Fibroblast of skin of abdomen (primary cell): Measurements from ENCODE around the gene SEMA3G.
A peak's percentile ranks its signal among the peaks of the same experiment; 100 is the strongest.

ENCODE experiments used
- DNase-seq: peaks from one replicate; pipeline ENCODE4 v3.0.0-alpha.2; 2013

The SEMA3G gene

DNA sequence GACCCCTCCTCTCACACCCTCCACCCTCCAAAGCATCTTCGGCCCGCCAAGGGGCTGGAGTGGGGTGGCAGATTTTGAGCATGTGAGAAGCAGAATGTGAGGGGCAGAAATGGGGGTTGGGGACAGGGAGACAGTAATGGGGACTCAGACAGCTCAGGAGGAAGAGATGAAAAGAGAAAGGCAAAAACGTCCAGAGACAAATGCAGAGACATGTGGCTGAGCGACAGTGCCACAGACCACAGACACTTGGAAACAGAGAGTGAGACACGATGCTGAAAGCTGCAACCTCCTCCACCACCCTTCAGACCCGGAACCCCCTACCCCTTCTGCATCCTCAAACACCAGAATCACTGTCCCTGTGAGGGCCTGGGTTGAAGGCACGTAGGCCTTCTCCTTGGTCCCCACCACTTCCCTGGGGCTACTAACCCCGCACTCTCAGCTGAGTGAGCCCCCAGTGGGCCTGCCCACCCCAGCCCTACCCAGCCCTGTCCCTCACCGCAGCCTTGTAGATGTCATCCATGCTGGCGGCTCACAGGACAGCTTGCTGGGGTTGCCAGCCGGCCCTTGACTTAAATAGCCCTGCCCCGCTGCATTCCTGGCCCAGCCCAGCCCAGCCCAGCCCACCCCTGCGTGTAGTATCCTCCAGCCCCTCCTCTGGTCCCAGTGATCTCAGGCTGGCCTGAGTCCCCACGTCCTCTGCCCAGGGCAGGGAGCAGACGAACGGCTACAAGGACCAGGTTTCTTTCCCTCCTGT, 8.8 kb upstream of the SEMA3G start, which contains the start of gene TNNC1:
TNNC1 (minus strand) TSS at position 546 of the 754 bp plus-strand sequence; CDS start at position 520, 26 bp downstream.
- DNase-seq, result no peak

DNA sequence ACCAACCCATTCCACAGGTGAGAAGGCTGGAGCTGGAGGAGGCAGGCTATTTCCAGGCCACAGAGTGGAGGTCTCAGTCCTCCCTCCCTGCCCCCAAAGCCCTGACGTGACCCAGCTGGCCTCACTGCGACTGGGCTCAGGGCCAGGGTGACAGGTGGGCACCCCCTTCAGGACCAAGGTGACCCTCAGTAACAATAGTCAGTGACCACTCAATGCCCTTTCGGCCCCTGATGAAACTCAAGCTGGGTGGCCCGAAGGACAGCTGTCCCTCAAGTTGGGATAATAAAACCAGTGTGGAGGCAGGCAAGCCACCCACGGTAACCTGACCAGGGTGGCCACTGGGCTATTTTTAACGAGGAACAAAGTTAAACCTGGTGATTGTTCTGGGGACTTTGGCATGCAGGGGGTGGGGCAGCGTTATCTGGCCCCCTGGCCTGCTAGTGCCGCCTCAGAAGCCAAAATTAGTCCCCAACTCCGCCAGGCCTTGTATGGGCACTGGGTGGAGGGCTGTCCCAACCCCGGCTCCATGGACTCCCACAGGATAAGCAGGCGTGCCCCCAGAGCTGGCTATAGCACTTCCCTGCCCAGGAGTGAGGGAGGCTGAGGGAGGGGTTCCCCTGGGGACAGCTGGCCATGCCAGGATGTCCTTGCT, 7.8 kb upstream of the SEMA3G start:
- no peak for DNase-seq

- DNase-seq, result no peak
These were observed 7.2 kb upstream of the SEMA3G start for GRCh38 chr3:52452126-52452525.

- no peak for DNase-seq
These were observed 6.6 kb upstream of the SEMA3G start for GRCh38 chr3:52451237-52452083.

DNA sequence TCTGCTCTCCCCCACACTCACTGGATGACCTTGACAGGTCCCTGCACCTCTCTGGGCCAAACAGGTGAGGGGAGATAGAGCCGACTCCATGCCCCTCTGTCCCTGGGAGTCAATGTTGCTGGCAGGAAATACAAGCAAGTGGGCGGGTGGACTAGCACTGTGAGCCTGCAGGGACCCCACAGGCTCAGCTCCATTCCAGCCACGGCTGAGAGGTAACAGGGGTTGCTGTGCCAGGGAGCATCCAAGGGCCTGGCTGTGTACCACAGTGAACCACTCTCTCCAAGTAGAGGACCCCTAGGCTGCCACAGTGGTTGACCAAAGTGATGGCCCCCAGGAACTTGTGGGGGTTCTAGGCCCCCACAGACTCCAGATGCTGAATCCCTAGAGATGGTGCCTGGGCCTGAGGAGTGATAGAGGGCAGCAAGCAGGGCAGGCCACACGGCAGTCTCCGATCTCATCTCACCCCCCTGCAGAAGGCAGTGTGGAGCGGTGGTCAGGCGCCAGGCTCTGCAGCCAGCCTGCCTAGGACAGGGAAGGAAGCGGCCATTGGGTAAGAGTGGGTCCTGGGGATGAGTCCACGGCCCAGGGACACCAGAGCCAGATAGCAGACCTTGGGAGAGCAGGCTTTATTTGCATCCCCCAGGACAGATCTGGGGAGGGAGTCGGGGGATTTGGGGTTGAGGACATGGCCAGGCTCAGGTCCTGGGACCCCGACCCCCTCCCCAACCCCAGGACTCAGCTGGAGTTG, 5.8 kb upstream of the SEMA3G start:
- no peak for DNase-seq

DNA sequence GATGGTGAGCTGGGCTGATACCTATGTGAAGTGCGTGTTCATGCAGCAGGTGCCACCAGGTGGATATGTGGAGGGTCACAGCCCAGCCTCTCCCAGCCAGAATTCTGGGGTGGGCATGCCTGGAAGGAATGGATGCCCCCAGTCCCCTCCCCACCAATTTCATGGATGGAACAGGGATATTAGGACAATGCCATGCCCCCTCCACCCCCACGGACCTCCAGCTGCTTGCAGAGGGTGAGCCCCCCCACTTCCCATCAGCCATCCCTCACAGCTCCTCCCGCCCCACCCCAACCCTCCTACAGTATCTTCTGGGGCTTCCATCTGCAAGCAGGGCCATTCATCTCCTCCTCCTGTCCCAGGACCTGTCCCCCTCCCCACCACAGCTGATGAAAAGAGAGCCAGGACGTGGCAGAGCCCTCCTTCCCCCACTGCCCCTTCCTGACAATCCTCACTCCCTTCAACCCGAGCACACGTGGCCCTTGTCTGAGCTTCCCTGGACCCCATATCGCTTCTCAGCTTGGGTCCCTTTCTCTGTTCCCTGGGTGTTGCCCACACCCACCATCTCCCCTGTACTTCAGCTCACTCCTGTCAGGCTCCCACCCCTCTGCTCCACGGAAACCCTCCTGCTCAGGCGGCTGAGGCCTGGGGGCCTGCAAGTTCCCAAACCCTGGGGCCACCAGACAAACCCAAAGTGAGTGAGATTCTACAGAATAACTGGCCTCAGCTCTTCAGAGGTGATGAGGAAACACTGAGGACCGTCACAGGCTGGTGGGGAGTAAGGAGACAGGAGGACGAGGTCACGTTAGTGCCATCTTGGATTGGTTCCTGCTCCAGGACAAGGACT, 2.8 kb upstream of the SEMA3G start:
- no peak for DNase-seq

DNA sequence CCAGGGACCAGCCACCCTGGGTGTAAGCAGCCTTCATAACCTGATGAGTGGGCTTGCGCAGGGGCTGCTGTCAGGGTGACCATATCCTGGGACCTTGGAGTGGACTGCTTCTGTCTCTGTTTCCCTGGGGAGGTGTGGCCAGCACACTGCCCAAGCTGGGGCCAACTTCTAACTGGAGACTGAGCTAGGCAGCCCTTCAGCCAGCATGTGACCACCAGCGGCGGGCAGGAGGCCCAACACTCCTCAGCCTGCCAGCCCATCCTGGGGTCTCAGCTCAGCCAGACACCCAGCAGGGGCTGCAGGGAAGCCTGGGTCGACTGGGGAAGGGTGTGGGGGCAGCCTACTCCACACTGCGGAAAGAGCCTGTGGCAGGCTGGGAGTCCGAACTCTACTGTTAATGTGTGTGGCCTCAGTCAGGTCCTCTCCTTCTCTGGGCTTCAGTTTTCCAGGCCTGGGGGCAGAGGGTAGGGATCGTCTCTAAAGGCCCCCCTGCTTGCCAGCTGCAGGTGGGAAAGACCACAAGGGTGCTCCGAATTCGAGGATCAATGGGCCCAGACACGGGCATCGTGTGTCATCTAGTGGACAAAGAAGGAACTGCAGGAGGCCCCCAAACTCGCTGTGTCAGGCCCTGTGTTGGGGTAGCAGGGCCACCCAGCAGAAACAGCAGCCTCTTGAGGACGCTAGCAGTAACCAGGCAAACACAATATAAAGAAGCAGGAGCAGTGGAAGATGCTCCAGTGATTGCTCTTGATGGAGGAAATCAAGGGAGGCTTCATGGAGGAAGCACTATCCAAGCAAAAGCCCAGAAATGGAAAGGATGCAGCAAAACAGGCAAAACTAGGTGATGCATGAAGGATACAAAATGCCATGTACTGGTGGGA, 2.0 kb upstream of the SEMA3G start:
- peak; percentile 56 for DNase-seq

DNA sequence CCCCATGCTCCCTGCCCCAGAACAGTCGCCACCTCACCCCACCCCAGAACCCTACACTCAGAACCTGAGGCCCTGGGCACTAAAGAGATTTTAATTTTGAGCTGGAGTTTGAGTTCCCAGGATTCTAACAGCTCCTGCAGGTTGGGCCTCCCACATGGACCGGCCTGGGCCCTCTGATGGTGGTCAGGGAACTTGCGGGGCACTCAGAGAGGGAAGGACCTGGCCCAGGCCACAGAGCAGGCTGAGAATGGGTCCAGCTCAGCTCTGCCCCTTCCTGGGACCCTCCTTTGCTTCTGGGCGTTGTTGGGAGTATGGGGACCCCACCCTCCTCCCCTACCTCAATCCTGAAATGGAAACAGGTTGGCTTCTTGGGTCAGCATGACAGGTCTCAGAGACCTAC, 1.1 kb upstream of the SEMA3G start:
- DNase-seq, result no peak

GRCh38 chr3:52443791-52444687, 864 bp downstream of the SEMA3G start:
- DNase-seq, result no peak

DNA sequence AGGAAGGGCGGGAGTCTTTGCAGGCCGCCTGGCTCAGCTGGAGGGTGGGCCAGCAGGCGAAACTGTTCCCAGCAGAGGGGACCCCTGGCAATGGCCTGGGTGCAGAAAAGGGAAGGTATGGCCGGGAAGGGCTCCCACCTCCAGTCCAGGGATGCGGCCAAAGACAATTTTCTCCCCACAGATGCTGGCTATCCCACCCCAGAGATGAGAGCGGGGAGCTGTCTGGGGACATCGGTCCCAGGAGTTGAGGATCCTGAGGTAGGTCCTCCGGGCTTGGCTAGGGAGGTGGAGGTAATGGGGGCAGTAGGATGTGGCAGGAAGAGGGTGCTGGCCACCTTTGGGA, 1.7 kb downstream of the SEMA3G start:
- DNase-seq, result no peak

DNA sequence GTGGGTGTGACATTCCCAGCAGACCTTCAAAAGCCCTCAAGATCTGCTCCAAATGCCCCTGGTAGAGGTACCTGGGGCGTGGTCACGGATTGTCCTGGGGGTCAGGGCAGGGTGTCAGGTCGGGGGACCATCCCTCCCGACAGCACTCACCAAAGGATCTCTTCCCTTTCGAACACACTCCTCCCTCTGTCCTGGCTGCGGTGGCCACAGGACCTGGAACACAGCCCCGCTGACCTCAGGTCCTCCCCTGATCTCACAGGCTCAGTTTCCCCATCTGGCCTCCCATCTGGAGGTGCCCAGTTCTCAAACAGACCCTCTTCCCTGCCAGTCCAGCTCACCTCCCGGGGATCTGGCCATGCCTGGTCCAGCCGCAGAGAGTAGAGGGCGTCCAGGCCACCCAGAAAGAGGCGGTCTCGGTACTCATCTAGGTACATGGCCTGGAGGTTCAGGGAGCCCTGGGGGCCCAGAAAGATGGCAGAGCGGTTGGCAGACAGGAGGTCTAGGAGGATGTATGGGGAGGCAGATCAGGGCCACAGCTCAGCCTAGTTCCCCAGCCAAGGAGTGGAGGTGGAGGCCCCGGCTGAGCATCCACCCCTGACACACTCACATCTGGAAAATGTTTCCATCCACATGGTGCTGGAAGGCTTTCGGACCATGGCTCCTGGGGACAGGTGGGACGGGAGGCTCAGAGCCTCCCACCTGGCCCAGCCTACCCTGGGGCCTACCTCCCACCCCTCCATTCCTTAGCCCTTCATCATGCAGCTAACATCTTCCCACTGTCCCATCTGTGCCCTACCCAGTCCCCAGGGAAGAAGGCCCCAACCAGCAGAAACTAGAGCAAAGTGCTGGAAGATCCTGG, 2.3 kb downstream of the SEMA3G start:
- DNase-seq, result no peak

DNA sequence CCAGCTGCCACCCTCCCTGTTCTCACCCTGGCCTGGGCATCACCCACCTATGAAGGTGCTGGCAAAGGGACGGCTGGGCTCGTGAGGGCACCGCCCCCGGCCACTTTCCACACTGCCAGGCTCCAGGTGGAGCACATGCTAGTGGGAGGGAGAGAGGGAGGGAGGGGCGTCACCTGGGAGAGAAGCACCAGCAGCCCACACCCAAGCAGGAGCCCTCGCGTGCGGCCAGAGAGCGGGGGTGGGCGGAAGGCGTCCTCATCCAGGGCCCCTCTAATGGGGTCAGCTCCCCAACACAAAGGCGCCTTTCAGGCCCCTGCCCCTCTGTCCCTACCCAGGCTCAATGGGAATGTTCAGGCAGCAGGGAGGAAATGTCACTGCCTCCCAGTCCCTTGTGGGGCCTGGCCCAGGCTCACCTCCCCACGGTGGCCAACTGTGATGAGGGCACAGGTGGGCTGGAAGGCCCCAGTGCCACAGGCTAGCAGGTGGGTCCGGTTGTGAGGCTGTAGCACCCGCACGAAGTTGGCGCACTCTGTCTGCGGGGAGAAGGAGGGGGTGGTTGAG, 3.1 kb downstream of the SEMA3G start:
- DNase-seq, result no peak

DNA sequence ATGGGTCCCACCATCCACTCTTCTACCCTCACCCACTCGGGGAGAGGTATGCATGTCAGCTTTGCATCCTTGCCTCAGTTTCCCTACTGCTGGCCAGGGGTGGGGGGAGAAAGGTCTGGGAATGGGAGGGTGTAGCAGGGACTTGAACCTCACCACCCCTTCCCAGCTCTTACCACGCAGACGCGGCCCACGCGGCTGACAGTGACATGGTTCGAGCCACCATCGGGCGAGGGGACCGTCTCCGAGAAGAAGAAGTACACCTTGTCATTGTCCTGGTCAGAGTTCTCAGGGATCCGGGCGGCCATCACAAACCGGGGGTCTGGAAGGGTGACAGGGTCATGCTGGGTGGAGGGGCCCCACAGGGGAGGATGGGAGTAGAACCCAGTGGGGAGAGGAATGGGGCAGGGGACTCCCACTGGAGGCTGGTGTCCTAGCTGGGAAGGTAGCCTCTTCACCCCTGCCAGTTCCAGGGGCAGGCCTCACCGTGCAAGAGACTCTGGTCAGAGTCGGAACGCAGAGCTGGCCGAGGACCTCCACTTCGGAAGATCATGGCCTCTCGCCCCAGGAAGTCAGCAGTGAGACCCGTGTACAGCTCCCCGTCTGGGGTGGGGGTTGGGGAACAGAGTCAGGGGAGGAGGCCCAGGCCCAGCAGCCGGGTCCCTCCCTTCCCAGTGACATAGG, 3.7 kb downstream of the SEMA3G start:
- no peak for DNase-seq

- no peak for DNase-seq
These were observed 4.2 kb downstream of the SEMA3G start for GRCh38 chr3:52440671-52441070.

- DNase-seq, result no peak
These were observed 4.7 kb downstream of the SEMA3G start for GRCh38 chr3:52440249-52440551.

GRCh38 chr3:52439426-52440248, 5.3 kb downstream of the SEMA3G start:
- no peak for DNase-seq
